ENCODE measurements around the gene FUOM.

FUOM gene

DNA sequence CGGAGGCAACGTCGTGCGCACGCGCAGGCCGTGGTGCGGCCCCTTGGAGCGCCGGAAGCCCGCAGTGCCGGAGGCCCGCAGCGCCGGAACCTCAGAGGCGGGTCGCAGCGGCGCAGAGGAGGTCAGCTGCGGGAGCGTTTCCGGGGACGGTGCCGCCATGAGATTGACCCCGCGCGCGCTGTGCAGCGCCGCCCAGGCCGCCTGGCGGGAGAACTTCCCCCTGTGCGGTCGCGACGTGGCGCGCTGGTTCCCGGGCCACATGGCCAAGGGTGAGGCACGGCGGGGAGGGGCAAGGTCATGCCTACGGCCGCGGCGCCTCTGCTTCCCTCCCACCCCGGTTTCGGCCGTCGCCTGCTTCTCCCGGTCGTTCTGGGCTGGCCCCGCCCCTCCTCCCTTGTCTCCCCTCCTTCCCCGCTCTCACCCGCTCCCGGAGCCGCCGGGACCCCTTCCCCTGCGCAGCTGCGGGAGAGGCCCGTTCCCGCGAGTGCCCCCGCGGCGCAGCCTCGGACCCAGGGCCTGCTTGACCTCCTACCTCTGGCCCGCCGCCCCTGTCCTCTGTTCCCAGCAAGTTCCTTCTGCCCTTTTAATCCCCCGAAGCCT lies 36.3 kb upstream of the FUOM start, which contains the start of gene MTG1:
MTG1 (plus strand) TSS at position 94 of the 600 bp plus-strand sequence; CDS start at position 158, 64 bp downstream.
- peak within 1 kb of the TSS; percentile 82 for H3K4me3 ChIP-seq (ENCODE audit: low read length)
- TF ChIP-seq, protein P1, sequence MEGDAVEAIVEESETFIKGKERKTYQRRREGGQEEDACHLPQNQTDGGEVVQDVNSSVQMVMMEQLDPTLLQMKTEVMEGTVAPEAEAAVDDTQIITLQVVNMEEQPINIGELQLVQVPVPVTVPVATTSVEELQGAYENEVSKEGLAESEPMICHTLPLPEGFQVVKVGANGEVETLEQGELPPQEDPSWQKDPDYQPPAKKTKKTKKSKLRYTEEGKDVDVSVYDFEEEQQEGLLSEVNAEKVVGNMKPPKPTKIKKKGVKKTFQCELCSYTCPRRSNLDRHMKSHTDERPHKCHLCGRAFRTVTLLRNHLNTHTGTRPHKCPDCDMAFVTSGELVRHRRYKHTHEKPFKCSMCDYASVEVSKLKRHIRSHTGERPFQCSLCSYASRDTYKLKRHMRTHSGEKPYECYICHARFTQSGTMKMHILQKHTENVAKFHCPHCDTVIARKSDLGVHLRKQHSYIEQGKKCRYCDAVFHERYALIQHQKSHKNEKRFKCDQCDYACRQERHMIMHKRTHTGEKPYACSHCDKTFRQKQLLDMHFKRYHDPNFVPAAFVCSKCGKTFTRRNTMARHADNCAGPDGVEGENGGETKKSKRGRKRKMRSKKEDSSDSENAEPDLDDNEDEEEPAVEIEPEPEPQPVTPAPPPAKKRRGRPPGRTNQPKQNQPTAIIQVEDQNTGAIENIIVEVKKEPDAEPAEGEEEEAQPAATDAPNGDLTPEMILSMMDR (conservative IDR thresholded peaks at IDR 0.05; ENCODE audit: low read length): no peak
- peak; percentile 87 for DNase-seq (ENCODE audit: low read depth)

- TF ChIP-seq, protein P1 (conservative IDR thresholded peaks at IDR 0.05; ENCODE audit: low read length): no peak
Observed at GRCh38 chr10:133393401-133394063, 35.7 kb upstream of the FUOM start.

DNA sequence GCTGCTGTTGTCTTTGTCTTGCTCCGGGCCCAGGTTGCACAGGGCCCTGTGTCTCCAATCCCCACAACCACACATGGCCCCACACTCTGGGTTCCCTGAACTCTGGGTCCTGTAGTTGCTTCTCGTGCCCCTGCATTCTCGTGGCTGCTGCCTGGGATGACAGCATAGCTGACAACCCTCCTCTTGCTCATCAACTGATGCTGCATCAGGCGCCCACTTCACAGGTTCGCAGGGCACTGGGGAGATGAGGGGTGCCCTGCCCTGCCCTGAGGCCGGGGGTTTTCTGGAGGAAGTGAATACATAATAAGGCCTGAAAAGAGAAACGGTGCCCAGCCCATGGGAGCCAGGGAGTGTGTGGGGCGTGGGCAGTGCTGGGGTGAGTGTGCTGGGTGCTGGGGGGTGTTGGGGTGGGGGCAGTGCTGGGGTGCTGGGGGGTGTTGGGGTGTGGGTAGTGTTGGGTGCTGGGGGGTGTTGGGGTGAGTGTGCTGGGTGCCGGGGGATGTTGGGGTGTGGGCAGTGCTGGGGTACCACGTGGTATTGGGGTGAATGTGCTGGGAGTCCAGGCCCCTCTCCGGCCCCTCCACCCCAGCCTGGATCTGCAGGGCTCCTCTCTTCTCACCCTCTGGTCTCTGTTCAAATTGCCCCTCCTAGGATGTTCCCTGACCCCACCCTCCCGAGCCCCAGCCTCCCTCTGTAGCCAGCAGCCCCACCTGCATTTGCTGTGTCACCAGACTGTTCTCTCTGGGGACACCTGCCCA lies 34.1 kb upstream of the FUOM start:
- no peak for DNase-seq (ENCODE audit: low read depth)

More at GRCh38 chr10:133393401-133394063, 35.7 kb upstream of the FUOM start:
- H3K4me3 ChIP-seq (ENCODE audit: low read length): peak overlapping the region; percentile 45
- DNase-seq (ENCODE audit: low read depth): no peak

DNA sequence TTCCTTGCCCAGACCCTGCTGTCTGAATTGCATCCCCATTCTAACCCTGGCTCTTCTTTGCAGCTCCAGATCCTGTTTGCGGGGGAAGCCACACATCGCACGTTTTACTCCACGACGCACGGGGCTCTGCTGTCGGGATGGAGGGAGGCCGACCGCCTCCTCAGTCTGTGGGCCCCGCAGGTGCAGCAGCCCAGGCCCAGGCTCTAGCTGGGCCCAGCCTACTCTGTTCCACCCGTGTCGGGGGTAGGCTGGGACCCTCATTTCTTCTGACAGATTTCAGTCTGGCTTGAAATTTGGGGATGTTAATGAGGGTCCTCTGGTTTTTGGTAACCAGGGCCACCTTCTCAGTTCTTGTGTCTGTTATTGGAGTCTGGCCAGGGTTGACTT lies 33.4 kb upstream of the FUOM start:
- DNase-seq (ENCODE audit: low read depth): no peak
- TF ChIP-seq, protein P1 (conservative IDR thresholded peaks at IDR 0.05; ENCODE audit: low read length): no peak
- no peak overlapping the region for H3K4me3 ChIP-seq (ENCODE audit: low read length)

More for the DNA sequence above, 34.1 kb upstream of the FUOM start:
- TF ChIP-seq, protein P1 (conservative IDR thresholded peaks at IDR 0.05; ENCODE audit: low read length): no peak
- no peak overlapping the region for H3K4me3 ChIP-seq (ENCODE audit: low read length)

DNA sequence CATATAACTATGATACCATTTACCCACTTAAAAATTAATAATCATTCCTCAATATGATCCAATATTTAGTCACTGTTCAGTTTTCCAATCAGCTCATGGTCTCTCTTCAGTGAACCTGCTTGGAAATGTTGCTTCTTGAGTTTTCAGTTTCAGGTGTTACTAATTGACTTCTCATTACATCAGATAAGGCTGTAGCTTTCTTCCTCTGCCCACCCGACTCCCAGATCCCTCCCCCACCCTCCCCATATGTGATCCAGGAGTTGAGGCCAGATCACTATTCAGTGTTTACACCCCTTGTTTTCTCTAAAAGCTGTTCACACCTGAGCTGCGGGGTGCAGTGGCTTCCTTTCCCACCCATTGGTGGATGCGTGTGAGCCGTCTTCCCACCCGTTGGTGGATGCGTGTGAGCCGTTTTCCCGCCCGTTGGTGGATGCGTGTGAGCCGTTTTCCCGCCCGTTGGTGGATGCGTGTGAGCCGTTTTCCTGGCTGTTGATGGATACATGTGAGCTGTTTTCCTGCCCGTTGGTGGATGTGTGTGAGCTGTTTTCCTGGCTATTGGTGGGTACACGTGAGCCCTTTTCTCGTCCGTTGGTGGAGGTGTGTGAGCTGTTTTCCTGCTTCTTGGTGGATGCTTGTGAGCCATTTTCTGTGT lies 32.9 kb upstream of the FUOM start:
- H3K4me3 ChIP-seq (ENCODE audit: low read length): no peak overlapping the region
- TF ChIP-seq, protein P1 (conservative IDR thresholded peaks at IDR 0.05; ENCODE audit: low read length): no peak
- DNase-seq (ENCODE audit: low read depth): no peak

GRCh38 chr10:133388973-133389818 lies 31.4 kb upstream of the FUOM start:
- no peak for DNase-seq (ENCODE audit: low read depth)
- TF ChIP-seq, protein P1 (conservative IDR thresholded peaks at IDR 0.05; ENCODE audit: low read length): no peak
- H3K4me3 ChIP-seq (ENCODE audit: low read length): no peak overlapping the region
